Measurements from ENCODE around the gene LSP1. TPM values are rescaled to one million over a fixed set of nuclear protein-coding genes. Genes with fewer than 3 reads are reported as not detected.
A peak's percentile ranks its signal among the peaks of the same experiment; 100 is the strongest.
"Not testable (repeated sequence)": the region's sequence is repeated elsewhere in the genome, so short reads cannot be mapped to it uniquely, and the experiment has no call there.

LSP1 gene, protein sequence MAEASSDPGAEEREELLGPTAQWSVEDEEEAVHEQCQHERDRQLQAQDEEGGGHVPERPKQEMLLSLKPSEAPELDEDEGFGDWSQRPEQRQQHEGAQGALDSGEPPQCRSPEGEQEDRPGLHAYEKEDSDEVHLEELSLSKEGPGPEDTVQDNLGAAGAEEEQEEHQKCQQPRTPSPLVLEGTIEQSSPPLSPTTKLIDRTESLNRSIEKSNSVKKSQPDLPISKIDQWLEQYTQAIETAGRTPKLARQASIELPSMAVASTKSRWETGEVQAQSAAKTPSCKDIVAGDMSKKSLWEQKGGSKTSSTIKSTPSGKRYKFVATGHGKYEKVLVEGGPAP
- total RNA-seq: 10 to 100 TPM; 12.3 to 69.6 (median 23.2) TPM

DNA sequence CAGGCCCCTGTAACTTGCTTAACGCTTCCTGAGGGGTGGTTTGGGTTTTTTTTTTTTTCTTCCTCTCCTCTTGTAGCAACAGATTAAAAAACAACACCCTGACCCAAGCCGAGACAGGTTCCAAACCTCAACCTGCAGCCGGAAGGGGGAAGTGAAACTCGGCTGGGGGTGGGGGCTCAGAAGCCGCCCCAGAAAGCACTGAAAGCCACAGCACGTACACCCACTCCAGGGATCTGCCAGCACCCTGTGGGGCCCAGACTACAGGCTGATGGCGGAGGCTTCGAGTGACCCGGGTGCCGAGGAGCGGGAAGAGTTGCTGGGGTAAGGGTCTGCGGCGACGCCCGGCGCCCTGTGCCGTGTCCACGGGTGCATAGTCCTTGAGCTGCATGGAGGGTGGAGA is at the start of gene LSP1:
Gene LSP1, plus strand, starts transcription at position 208 of the 400 bp plus-strand sequence. Its CDS starts 61 bp downstream, at position 269.
- Histone ChIP-seq H3K27ac (peak within 1 kb of the TSS; percentile 70 to 76 (median 72)), H3K36me3 (no peaks in the 10 kb centered on the region), H3K9me3 (no peaks in the 10 kb centered on the region), H3K4me3 (peak within 1 kb of the TSS in 3 of 4 donors; percentile 3 to 50 (median 25)), H3K27me3 (no peaks in the 10 kb centered on the region), H3K4me1 (peaks cover 0 to 13% (median 5%) of the 10 kb centered on the region in 4 donors)
- DNase-seq: peak; percentile 80
- WGBS, 2 donors (ENCODE audit: low coverage in 1 of 2): 59 to 61% methylated on average over 3 to 18 of the region's 18 CpGs
- TF ChIP-seq POLR2AphosphoS5 (IDR thresholded peaks at IDR 0.05) (peak in 2 of 3 donors; percentile 18 to 56), POLR2A (IDR thresholded peaks at IDR 0.05) (no peak)
- in situ Hi-C loops (cut with MboI; ENCODE audit: low pct_ligation_motif_present in 1 of 4, low pct_unique_long_range_greater_than_20kb in 1 of 4, low sequenced_read_pairs in 3 of 4): no loop called here
- intact Hi-C loops (cut with DNase I; ENCODE audit: low total_unique reads): no loop called here

DNA sequence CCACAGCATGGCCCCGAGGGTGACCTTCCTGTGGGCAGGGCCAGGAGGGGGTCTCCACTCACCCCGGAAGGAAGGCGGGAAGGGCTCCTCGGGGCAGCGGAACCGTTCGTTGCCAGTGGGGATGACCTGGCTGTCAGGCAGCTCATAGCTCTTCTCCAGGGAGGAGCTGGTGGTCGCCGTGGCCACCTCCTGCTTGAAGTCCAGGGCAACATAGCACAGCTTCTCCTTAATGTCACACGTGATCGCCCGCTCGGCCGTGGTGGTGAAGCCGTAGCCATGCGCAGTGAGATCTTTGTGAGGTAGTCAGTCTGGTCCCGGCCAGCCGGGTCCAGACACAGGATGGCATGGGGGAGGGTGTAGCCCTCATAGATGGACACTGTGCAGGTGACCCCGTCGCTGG is 49.6 kb upstream of the LSP1 start:
- H3K4me1 ChIP-seq: no peaks in the 10 kb centered on the region
- TF ChIP-seq, protein P1, sequence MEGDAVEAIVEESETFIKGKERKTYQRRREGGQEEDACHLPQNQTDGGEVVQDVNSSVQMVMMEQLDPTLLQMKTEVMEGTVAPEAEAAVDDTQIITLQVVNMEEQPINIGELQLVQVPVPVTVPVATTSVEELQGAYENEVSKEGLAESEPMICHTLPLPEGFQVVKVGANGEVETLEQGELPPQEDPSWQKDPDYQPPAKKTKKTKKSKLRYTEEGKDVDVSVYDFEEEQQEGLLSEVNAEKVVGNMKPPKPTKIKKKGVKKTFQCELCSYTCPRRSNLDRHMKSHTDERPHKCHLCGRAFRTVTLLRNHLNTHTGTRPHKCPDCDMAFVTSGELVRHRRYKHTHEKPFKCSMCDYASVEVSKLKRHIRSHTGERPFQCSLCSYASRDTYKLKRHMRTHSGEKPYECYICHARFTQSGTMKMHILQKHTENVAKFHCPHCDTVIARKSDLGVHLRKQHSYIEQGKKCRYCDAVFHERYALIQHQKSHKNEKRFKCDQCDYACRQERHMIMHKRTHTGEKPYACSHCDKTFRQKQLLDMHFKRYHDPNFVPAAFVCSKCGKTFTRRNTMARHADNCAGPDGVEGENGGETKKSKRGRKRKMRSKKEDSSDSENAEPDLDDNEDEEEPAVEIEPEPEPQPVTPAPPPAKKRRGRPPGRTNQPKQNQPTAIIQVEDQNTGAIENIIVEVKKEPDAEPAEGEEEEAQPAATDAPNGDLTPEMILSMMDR (IDR thresholded peaks at IDR 0.05): no peak
- TF ChIP-seq POLR2AphosphoS5 (IDR thresholded peaks at IDR 0.05): no peak
- no peak for TF ChIP-seq EP300 (IDR thresholded peaks at IDR 0.05; ENCODE audit: low read depth)
- no peak for TF ChIP-seq POLR2A (IDR thresholded peaks at IDR 0.05)
- in situ Hi-C loops (cut with MboI; ENCODE audit: low pct_ligation_motif_present in 1 of 4, low pct_unique_long_range_greater_than_20kb in 1 of 4, low sequenced_read_pairs in 3 of 4): loop anchor here in 1 of 4 donors (25.0 kb wide), 1 partner anchor 91 kb away; no protein-coding TSS in a partner anchor
- no peak for DNase-seq
- peaks cover 46% of the 10 kb centered on the region for H3K27me3 ChIP-seq
- H3K27ac ChIP-seq: no peak overlapping the region
- H3K4me3 ChIP-seq: no peak overlapping the region
- WGBS, 2 donors (ENCODE audit: low coverage in 1 of 2): 87% methylated on average over 20 of the region's 20 CpGs; no CpG with 5 or more reads in 1 of the 2 donors
- no peaks in the 10 kb centered on the region for H3K9me3 ChIP-seq
- intact Hi-C loops (cut with DNase I; ENCODE audit: low total_unique reads): no loop called here
- no peaks in the 10 kb centered on the region for H3K36me3 ChIP-seq

DNA sequence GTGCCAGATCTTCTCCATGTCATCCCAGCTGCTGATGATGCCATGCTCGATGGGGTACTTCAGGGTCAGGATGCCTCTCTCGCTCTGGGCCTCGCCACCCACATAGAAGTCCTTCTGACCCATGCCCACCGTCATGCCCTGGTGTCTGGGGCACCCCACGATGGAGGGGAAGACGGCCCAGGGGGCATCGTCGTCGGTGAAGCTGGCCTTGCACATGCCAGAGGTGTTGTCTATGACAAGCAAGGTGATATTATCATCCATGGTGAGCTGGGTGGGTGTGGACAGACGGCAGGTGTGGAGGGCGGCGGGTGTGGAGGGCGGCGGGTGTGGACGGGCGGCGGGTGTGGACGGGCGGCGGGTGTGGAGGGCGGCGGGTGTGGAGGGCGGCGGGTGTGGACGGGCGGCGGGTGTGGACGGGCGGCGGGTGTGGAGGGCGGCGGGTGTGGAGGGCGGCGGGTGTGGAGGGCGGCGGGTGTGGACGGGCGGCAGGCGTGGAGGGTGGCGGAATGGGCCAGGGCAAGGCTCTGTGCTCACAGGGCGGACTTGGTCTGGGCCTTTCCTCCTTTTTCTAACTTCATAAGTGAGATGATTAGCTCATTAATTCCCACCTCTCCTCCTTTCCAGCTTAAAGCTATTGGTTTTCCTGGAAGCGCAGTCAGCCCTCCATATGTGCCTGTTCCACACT is 48.9 kb upstream of the LSP1 start:
- in situ Hi-C loops (cut with MboI; ENCODE audit: low pct_ligation_motif_present in 1 of 4, low pct_unique_long_range_greater_than_20kb in 1 of 4, low sequenced_read_pairs in 3 of 4): loop anchor here in 1 of 4 donors (25.0 kb wide), 1 partner anchor 92 kb away; no protein-coding TSS in a partner anchor
- WGBS, 2 donors (ENCODE audit: low coverage in 1 of 2): 75% methylated on average over 24 of the region's 42 CpGs; no CpG with 5 or more reads in 1 of the 2 donors
- DNase-seq: not testable (repeated sequence)

DNA sequence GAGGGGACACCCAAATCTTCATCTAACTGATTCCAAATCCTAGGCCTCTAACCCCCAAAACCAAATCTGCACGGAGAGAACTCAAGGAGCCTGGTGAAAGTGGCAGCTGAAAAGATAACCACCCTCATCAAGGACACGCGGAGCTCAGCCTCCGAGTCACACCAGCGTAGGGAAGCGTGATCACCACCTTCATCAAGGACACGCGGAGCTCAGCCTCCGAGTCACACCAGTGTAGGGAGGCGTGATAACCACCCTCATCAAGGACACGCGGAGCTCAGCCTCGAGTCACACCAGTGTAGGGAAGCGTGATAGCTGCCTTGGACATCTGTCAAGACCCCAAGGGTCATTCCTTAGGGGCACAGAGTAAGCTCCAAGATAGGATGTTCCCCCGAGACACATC is 47.4 kb upstream of the LSP1 start:
- Histone ChIP-seq H3K36me3 (no peaks in the 10 kb centered on the region), H3K27me3 (peaks cover 45% of the 10 kb centered on the region), H3K4me3 (no peak overlapping the region), H3K9me3 (no peaks in the 10 kb centered on the region), H3K4me1 (no peaks in the 10 kb centered on the region), H3K27ac (no peak overlapping the region)
- WGBS, 2 donors (ENCODE audit: low coverage in 1 of 2): 91% methylated on average over 15 of the region's 15 CpGs; no CpG with 5 or more reads in 1 of the 2 donors
- intact Hi-C loops (cut with DNase I; ENCODE audit: low total_unique reads) (no loop called here), in situ Hi-C loops (cut with MboI; ENCODE audit: low pct_ligation_motif_present in 1 of 4, low pct_unique_long_range_greater_than_20kb in 1 of 4, low sequenced_read_pairs in 3 of 4) (loop anchor here in 1 of 4 donors (25.0 kb wide), 1 partner anchor 93 kb away; no protein-coding TSS in a partner anchor)
- DNase-seq: no peak
- TF ChIP-seq, protein P1 (IDR thresholded peaks at IDR 0.05): no peak
- TF ChIP-seq POLR2A (IDR thresholded peaks at IDR 0.05) (no peak), POLR2AphosphoS5 (IDR thresholded peaks at IDR 0.05) (no peak), EP300 (IDR thresholded peaks at IDR 0.05; ENCODE audit: low read depth) (no peak)

More for the DNA sequence above, 48.9 kb upstream of the LSP1 start:
- H3K9me3 ChIP-seq; H3K36me3 ChIP-seq; H3K4me1 ChIP-seq; H3K4me3 ChIP-seq; intact Hi-C loops (cut with DNase I; ENCODE audit: low total_unique reads); H3K27ac ChIP-seq: not testable (repeated sequence)
- peaks cover 47% of the 10 kb centered on the region for H3K27me3 ChIP-seq

All from transverse colon (tissue), 4 donors.